K562 (cell line): Measurements from ENCODE around the gene FAM222A.

Source experiments
- FOXA1 ChIP-seq: fragments of 450-650 bp; IDR thresholded peaks from 2 replicates; pipeline ENCODE4 v1.6.1; 2016; ENCODE audit warnings: mild to moderate bottlenecking, borderline replicate concordance
- GTF3C2 ChIP-seq: IDR thresholded peaks from 3 replicates; pipeline ENCODE4 v1.6.1; 2011; ENCODE audit warnings: borderline replicate concordance, mild to moderate bottlenecking, moderate library complexity; ENCODE audit not compliant: insufficient read length; ENCODE audit errors: extremely low read depth
- JUND ChIP-seq, 2 experiments: IDR thresholded peaks; 2 replicates in 1 of 2; 3 replicates in 1 of 2; pipeline ENCODE4 v1.6.1; 2011; ENCODE audit warnings: borderline replicate concordance in 2 of 2, low read depth in 2 of 2, low read length in 2 of 2, improper control_type of control experiment in 1 of 2, missing biosample characterization in 1 of 2, missing genetic modification characterization in 1 of 2, missing genetic modification reagents in 1 of 2
- MAX ChIP-seq: sonication (generic); formaldehyde crosslinking; IDR thresholded peaks from 2 replicates; pipeline ENCODE4 v1.9.0; 2022; ENCODE audit warnings: mild to moderate bottlenecking, missing genetic modification reagents
- MTF1 ChIP-seq: fragments of 250-450 bp; sonication (Bioruptor Pico); IDR thresholded peaks from 2 replicates; pipeline ENCODE4 v1.9.0; 2021; ENCODE audit warnings: moderate library complexity, mild to moderate bottlenecking, inconsistent platforms, borderline replicate concordance
- POLR2AphosphoS5 ChIP-seq: IDR thresholded peaks from 2 replicates; pipeline ENCODE4 v1.6.1; 2011; ENCODE audit warnings: mild to moderate bottlenecking, low read depth, low read length, moderate library complexity; ENCODE audit not compliant: control insufficient read depth, insufficient read depth
- PYGO2 ChIP-seq: fragments of 450-650 bp; IDR thresholded peaks from 2 replicates; pipeline ENCODE4 v1.6.1; 2016; ENCODE audit warnings: mild to moderate bottlenecking, missing genetic modification characterization, moderate library complexity, missing compliant biosample characterization
- REST ChIP-seq, 2 experiments: fragments of 450-650 bp; formaldehyde crosslinking in 1 of 2; IDR thresholded peaks; 2 replicates each; pipeline versions ENCODE4 v1.4.0 to v1.6.1; 2014 to 2020; ENCODE audit warnings: mild to moderate bottlenecking in 2 of 2, borderline replicate concordance in 1 of 2, low read depth in 1 of 2
- SP1 ChIP-seq: sonication (generic); formaldehyde crosslinking; IDR thresholded peaks from 2 replicates; pipeline ENCODE4 v1.8.1; 2022; ENCODE audit warnings: mild to moderate bottlenecking, missing genetic modification reagents
- TAF1 ChIP-seq: IDR thresholded peaks from 2 replicates; pipeline ENCODE4 v1.6.1; 2011; ENCODE audit warnings: mild to moderate bottlenecking, low read length, moderate library complexity; ENCODE audit not compliant: insufficient read depth, control insufficient read depth, severe bottlenecking; ENCODE audit errors: extremely low read depth
- TGIF2 ChIP-seq: sonication (generic); formaldehyde crosslinking; IDR thresholded peaks from 2 replicates; pipeline ENCODE4 v1.8.1; 2022; ENCODE audit warnings: mild to moderate bottlenecking, missing genetic modification reagents, moderate library complexity
- ZBTB40 ChIP-seq, 2 experiments: fragments of 450-650 bp in 1 of 2; sonication (generic) in 1 of 2; formaldehyde crosslinking in 1 of 2; IDR thresholded peaks; 2 replicates each; pipeline versions ENCODE4 v1.7.1 to v1.9.0; 2016 to 2022; ENCODE audit warnings: inconsistent platforms in 1 of 2, mild to moderate bottlenecking in 1 of 2, missing genetic modification reagents in 1 of 2
- ZKSCAN8 ChIP-seq: fragments of 200-800 bp; sonication (Bioruptor generic); IDR thresholded peaks from 2 replicates; pipeline ENCODE4 v1.6.1; 2016; ENCODE audit warnings: missing genetic modification characterization, missing compliant biosample characterization
- ZNF431 ChIP-seq: sonication (generic); formaldehyde crosslinking; IDR thresholded peaks from 2 replicates; pipeline ENCODE4 v1.8.0; 2022; ENCODE audit warnings: mild to moderate bottlenecking, missing genetic modification reagents

GRCh38 chr12:109796057-109796456 is 82.4 kb downstream of the FAM222A start:
- TF ChIP-seq ZBTB40 (IDR thresholded peaks at IDR 0.05) (no peak), ZBTB40 (CRISPR knock-in tag; IDR thresholded peaks at IDR 0.05) (no peak), REST (IDR thresholded peaks at IDR 0.05; ENCODE audit: borderline replicate concordance) (no peak), REST (CRISPR knock-in tag; IDR thresholded peaks at IDR 0.05; ENCODE audit: low read depth) (no peak), POLR2AphosphoS5 (no peak), TGIF2 (CRISPR knock-in tag) (no peak), GTF3C2 (no peak), FOXA1 (no peak), JUND (IDR thresholded peaks at IDR 0.05; ENCODE audit: borderline replicate concordance, low read depth, low read length) (no peak), JUND (tag; IDR thresholded peaks at IDR 0.05; ENCODE audit: borderline replicate concordance, low read depth, low read length) (no peak), SP1 (CRISPR knock-in tag) (no peak), MAX (no peak), ZKSCAN8 (CRISPR knock-in tag) (no peak), ZNF431 (CRISPR knock-in tag) (no peak), PYGO2 (no peak), TAF1 (no peak), MTF1 (CRISPR knock-in tag) (no peak)
